ENCODE data around the gene TMEM134.
"Not testable (repeated sequence)": the region's sequence is repeated elsewhere in the genome, so short reads cannot be mapped to it uniquely, and the experiment has no call there.

The TMEM134 gene

DNA sequence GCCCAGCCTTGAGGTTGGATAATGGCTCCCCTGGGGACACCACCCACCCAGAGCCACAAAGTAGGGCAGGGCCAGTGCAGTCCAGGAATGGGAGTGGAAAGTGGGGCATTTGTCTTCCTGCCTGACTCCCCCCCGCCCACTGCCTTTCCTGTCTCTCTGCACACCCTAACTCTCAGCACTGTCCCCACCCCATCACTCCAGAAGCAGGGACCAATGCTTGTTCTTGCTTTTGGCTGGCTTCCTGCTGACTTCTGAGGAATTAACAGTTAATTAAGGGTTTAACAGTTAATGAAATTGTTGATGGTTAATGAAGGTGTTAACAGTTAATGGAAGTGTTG is 31.4 kb upstream of the TMEM134 start:
- no peak for DNase-seq

GRCh38 chr11:67499808-67500483 is 30.9 kb upstream of the TMEM134 start:
- no peak for DNase-seq

DNA sequence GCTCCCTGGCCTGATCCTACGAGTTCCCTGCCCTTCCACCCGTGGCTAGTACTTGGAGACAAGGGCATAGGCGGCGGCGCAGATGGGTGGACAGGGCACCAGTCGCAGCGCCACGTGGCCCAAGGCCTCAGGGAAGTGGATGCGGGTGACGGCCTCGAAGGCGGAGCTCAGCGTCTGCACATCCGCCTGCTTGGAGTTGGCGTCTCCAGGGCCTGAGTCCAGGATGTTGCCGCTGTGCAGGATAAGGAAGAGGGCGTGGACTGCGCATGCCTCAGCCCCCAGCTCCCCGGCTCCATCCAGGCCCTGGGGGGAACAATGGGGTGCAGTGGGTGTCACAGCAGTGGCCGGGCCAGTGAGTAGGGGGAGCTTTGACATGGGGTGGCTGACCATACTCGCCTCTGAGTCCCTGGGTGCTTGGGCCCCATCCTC is 29.5 kb upstream of the TMEM134 start:
- DNase-seq = no peak

DNA sequence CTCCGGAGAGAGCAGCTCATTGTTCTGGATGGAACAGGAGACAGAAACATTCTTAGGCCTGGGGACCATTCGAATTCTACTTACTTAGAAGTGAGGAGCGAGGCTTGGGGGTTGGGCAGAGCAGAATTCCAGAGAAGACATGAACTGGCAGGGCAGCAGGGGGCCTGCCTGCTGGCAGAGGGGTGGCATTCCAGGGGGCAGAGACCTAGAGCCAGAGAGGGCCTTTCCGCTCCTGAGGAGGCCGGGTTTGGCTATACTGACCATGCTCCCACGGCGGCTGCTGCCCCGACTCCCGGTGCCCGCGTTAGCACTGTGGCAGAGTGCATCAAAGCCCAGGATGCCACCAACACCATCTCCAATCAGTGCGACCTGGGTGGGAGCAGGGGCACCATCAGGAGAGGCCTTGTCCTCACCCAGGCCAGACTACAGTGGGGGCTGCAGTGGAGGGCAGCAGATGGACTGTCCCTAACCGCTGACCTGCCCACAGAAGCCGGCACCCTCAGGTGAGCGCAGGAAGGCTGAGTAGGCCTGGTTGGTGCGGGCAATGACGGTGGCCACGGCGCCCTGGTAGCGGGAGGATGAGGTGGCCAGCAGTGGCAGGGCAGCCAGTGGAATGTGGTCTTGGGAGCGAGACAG is 28.7 kb upstream of the TMEM134 start:
- DNase-seq = no peak

GRCh38 chr11:67496113-67496512 is 27.1 kb upstream of the TMEM134 start:
- DNase-seq = no peak

DNA sequence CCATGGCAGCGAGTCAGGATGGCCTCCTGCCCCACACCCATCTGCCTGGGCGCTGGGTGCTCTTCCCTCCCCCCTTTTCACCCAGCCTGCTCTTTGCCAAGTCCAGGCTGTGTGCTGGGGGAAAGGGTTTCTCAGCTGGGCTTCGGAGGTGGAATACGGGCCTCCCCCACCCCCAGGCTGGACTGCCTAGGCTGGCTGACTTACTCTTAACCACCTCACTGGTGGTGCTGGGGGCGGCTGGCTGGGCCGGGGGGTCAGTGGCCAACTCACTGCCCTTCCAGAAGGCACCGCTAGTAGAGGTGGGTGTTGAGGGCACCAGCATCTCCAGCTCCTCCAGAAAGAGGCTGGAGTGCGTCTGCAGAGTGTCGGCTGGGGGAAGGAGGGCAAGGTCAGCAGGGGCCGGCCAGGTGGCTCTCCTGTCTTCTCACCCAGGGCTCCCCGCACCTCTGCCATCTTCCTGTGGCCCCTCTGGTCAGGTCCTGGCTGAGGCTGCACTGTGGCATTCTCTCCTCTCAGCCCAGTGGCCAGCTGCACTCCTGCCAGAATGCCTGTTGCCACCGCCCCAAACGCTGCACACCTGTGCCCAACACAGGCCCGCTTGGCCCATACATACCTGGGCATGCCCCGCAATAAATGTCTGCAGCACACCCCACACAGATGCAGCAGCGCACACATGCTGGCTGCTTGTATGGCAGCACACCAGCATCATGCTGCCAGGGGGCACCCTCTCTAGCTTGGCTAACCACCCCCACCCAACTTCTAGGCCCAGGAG is 26.4 kb upstream of the TMEM134 start:
- no peak for DNase-seq

GRCh38 chr11:67494371-67495233 is 25.6 kb upstream of the TMEM134 start:
- DNase-seq = no peak

- DNase-seq = no peak
Observed at GRCh38 chr11:67493548-67494370, 24.7 kb upstream of the TMEM134 start.

DNA sequence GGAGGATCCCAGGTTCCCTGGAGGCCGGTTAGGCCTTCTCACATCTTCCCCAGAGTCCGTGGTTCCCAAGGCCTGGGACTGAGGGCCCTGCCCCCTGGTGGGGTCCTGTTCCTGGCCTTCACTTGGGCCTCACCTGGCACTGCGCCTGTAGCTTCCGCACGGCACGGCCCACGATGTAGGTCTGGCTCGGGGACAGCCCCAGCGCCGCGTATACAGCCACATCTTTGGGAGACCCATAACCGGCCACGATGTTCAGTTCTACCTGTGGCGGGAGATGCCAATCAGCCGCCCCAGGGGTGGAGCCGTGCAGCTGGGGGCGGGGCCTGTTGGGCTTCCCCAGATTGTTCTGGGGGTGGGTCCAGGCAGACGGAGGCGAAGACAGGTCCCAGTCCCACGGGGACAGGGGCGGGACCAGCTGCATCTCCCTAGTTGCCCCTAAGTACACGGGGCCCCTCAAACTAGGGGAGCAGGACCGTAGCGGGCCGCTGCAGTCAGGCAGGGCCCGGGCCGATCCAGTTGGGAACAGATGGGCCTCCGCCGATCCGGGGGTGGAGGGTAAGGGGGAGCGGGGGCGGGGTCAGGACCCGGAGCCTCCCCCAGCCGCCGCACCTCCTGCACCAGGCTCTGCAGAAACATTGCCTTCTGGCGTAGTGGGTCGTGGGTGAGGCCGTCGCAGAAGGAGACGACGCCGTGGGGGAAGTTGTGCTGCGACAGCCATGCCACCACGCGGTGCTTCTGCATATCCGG is 23.9 kb upstream of the TMEM134 start:
- no peak for DNase-seq

DNA sequence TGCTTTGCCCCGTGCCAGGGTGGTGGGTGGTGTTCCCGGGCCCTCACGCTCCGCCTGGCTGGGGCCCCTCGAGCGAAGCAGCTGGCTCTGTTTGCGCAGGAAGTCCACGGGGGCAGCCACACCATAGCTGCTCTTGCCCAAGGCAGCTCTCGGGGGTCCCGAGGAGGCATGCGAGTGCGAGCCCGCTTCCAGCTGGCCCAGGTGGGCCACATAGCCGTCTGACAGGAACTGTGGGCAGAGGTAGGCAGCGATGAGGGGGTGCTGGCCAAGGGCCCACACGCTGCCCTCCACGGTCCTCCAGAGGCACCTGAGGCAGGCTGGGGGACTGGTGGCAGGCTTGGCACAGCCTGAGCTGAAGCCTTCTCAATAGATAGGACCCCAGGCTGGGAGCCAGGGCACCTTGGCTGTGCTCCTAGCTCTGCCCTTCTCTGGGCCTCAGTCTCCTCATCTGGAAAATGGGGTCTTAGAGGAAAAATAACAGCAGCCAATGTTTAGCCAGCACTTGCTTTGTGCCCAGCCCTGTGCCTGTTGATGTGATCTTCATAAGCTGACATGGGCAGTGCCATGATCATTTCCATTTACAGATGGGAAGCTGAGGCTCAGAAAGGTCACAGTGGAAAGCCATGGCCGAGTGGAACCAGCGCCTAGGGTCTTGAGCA is 23.1 kb upstream of the TMEM134 start:
- DNase-seq = no peak

- DNase-seq = no peak
Observed at GRCh38 chr11:67491276-67492068, 22.4 kb upstream of the TMEM134 start.

DNA sequence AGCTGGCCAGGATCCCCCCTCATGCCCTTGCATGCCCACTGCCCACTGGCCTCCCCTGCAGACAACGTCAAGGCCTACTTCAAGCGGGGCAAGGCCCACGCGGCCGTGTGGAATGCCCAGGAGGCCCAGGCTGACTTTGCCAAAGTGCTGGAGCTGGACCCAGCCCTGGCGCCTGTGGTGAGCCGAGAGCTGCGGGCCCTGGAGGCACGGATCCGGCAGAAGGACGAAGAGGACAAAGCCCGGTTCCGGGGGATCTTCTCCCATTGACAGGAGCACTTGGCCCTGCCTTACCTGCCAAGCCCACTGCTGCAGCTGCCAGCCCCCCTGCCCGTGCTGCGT is 21.6 kb upstream of the TMEM134 start:
- no peak for DNase-seq

DNA sequence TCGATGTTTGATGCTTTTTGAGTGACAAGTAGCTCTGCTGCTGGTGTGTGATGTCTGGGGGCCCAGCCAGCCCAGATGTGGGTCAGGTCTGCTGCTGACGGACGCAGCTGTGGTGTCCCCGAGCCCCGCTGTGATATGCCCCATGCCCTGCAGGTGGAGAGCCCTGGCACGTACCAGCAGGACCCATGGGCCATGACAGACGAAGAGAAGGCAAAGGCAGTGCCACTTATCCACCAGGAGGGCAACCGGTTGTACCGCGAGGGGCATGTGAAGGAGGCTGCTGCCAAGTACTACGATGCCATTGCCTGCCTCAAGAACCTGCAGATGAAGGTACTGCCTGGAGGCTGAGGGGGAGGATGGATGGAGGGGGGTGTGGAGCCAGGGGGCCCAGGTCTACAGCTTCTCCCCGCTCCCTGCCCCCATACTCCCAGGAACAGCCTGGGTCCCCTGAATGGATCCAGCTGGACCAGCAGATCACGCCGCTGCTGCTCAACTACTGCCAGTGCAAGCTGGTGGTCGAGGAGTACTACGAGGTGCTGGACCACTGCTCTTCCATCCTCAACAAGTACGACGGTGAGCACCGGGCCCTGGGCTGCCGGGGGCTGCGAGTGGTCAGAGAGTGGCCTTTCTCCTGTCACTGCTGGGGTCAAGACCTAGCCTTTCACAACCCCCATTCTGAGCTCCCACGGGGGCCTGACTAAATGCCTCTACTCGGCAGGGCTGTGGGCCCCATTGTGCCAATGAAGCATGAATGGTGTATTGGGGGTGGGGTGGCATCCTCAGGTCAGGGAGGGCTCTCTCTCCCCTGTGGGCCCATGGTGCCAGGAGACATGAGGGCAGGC is 21.1 kb upstream of the TMEM134 start:
- no peak for DNase-seq

- DNase-seq = no peak
Observed at GRCh38 chr11:67489203-67489884, 20.3 kb upstream of the TMEM134 start.

GRCh38 chr11:67486481-67487195 is 17.6 kb upstream of the TMEM134 start:
- no peak for DNase-seq

- not testable (repeated sequence) for DNase-seq
Observed at GRCh38 chr11:67485873-67486361, 16.9 kb upstream of the TMEM134 start.

GRCh38 chr11:67484847-67485311 is 15.8 kb upstream of the TMEM134 start:
- peak; percentile 65 for DNase-seq
